ENCODE measurements around the gene NRTN. TPM values are rescaled to one million over a fixed set of nuclear protein-coding genes. Genes with fewer than 3 reads are reported as not detected.

The NRTN gene
- total RNA-seq, 1 donor from 2014 or later, result 27.5 TPM

DNA sequence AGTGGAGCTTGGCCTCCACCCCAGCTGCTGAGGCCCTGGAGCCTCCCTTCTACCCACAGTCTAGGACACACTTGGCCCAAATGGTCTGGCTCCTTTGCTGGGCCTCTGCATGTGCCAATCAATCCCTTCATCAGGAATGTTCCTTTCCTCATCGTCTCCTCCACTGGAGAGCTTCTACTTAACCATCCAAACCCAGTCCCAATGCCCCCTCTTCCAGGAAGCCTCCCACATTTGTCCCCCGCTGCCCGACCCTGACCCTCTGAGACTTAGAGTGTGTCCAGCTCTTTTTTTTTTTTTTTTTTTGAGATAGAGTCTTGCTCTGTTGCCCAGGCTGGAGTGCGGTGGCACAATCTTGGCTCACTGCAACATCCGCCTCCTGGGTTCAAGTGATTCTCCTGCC lies 16.4 kb upstream of the NRTN start:
- intact Hi-C loops (cut with DNase I), result no loop called here
- ATAC-seq, result no peak
- no peak for DNase-seq (ENCODE audit: missing footprints)

DNA sequence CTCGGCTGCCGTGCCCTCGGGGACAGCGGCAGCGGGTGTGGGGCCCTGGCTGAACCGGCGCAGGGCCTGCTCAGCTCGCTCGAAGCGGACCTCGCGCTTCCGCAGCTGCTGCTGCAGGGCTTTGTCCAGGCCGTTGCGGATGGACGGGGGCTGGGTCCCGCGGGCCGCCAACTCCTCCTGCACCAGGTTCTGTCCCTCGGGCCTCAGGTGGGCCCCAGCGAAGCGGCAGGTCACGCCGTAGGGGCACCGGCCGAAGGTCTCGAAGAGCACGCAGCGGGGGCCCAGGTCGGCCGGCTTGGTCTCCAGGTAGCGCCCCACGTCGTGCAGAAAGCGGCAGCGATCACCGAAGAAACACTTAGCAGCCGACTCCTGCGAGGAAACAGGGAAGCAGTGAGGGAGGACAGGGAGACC lies 15.5 kb upstream of the NRTN start:
- DNase-seq (ENCODE audit: missing footprints) (no peak), ATAC-seq (no peak)
- intact Hi-C loops (cut with DNase I), result no loop called here

DNA sequence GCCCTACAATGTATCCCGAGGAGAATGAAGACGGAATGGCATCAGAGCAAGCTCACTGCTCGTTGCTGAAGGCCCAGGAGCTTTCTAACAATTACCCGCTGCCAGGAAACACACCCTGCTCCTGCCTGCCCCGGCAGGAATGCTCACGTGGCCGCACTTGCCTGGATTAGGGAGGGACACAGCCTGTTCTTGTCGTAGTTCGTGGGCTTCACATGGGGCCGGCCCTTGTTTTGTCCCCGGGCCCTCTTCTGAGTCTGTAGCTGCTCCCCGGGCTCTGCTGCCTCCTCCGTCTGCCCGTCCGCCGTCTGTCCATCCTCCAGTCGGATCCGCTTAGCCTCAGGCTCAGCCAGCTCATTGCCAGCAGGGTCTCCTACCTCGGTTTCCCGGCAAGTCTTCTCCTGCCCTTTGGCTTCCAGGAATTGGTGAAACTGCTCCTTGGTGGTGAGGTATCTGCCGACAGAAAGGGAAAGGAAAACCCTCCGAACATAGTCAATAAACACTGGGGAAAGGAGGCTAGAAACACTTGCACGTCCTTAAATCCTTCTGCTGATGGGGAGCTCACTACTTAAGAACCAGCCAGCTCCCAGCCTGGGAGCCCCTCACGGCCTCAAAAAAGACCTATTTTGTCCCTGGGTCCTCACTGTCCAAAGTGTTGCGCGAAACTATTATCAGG lies 14.8 kb upstream of the NRTN start:
- DNase-seq (ENCODE audit: missing footprints), result no peak
- no peak for ATAC-seq
- intact Hi-C loops (cut with DNase I), result loop anchor here (2.0 kb wide), 1 partner anchor 109 kb away; the partner anchor contains the start of genes HSD11B1L and MICOS13

DNA sequence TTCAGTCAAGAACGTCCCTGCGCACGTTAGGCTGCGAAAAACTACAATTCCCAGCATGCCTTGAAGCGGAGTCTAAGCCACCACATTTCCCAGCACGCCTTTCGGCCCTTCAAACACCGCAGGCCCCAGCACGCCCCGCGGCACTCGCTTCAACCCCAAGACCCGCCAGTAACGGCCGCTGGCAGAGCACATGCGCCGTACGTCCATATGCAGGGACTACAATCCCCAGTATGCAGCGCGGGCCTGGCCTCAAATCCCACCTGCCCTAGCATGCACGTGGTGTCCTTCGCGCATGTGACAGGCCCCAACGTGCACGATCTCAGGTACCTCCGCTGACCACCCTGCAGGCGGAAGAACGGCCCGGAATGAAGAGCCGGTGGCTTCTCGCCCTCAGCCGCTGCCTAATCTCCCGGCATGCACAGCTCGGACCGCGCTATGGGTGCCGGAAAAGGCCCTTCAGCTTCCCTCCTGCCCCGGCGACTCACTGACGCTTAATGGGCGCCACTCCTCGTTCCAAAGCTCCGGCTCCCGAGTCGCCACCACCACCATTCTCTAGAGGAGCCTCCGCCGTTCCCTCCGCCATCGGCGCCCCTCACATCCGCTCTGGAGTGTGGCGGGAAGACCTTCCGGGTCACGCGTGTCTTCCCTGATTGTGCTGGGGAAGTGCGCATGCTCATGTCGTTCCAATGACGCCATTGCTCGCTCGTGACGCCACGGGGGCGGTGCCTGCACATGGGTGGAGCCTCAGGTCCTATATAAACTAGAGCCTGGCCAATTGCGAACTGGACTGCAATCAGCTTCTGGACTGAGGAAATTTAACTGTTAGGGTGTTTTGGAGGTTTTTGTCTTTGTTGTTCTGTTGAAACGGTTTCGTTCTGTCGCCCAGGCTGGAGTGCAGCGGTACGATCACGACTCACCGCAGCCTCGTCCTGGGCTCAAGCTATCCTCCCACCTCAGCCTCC lies 14.0 kb upstream of the NRTN start, which contains the start of gene DUS3L:
Gene DUS3L (minus strand): TSS at position 605 of the 962 bp plus-strand sequence. CDS start 22 bp downstream, at position 583.
- DNase-seq (ENCODE audit: missing footprints) (peak; percentile 98), ATAC-seq (peak; percentile 98)
- intact Hi-C loops (cut with DNase I), result loop anchor here (2.0 kb wide), 1 partner anchor 110 kb away; the partner anchor contains the start of genes HSD11B1L and MICOS13

DNA sequence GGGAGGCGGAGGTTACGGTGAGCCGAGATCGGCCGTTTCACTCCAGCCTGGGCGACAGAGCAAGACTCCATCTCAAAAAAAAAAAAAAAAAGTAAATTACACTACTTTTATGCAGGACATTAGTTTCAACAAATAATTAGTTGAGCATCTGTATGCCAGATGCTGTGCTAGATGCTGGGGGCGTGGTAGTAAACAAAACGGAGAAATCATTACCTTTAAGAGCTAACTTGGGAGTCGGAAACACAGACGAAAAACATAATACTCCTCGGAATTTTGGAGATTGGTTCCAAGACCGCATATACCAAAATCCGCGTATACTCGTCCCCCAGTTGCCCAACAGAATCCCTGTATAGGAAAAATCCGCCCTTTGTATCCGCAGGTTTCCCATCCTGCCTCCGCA lies 12.6 kb upstream of the NRTN start:
- DNase-seq (ENCODE audit: missing footprints), result no peak
- intact Hi-C loops (cut with DNase I), result no loop called here

DNA sequence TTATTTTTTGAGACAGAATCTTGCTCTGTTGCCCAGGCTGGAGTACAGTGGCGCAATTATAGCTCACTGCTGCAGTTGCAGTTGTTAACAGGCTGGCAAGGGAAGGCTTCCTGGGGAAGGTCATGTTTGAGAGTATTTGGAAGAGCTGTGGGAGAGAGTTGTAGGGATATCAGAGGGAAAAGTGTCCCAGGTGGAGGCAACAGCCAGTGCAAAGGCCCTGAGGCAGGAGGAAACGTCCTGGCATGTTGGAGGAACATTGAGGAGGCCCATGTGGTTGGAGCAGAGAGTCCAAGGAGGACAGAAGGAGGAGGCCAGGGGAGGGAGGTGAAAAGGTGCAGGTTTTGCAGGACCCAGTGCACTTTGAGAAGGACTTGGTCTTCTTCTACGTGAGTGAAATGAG lies 11.7 kb upstream of the NRTN start:
- DNase-seq (ENCODE audit: missing footprints) (no peak), ATAC-seq (no peak)
- intact Hi-C loops (cut with DNase I), result no loop called here

More for the DNA sequence above, 12.6 kb upstream of the NRTN start:
- no peak for ATAC-seq

DNA sequence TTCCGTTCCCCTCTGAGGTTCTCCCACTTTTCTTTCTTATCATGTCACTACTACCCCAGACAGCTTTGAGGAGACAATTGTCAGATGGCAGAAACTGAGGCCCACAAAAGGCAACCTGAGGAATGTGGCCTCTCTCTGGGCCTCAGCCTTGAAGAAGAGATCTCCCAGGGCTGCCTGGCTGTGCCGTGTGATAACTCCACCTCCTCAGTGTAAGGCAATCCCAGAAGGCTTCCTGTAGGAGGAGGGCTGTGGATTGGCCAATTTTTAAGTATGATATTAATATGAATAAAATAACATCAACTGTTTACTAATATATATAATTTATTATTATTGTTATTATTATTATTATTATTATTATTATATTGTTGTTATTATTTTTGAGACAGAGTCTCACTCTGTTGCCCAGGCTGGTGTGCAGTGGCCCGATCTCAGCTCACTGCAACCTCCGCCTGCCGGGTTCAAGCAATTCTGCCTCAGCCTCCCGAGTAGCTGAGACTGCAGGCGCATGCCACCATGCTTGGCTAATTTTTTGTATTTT lies 9.4 kb upstream of the NRTN start:
- ATAC-seq, result no peak
- intact Hi-C loops (cut with DNase I), result no loop called here

DNA sequence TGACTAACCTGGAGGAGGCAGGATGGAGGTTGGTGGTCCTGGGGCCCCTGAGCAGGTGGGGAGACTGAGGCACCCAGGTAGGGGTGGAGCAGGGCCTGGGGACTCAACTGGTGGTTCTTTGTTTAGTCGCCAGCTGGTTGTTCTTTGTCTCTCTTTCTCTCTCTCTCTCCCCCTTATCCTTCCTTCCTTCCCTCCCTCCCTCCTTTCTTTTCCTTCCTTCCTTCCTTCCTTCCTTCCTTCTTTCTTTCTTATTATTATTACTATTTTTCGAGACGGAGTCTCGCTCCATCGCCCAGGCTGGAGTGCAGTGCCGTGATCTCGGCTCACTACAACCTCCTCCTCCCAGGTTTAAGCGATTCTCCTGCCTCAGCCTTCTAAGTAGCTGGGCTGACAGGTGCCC lies 6.6 kb upstream of the NRTN start:
- intact Hi-C loops (cut with DNase I), result no loop called here
- ATAC-seq (no peak), DNase-seq (ENCODE audit: missing footprints) (no peak)

More for the DNA sequence above, 9.4 kb upstream of the NRTN start:
- DNase-seq (ENCODE audit: missing footprints), result no peak

DNA sequence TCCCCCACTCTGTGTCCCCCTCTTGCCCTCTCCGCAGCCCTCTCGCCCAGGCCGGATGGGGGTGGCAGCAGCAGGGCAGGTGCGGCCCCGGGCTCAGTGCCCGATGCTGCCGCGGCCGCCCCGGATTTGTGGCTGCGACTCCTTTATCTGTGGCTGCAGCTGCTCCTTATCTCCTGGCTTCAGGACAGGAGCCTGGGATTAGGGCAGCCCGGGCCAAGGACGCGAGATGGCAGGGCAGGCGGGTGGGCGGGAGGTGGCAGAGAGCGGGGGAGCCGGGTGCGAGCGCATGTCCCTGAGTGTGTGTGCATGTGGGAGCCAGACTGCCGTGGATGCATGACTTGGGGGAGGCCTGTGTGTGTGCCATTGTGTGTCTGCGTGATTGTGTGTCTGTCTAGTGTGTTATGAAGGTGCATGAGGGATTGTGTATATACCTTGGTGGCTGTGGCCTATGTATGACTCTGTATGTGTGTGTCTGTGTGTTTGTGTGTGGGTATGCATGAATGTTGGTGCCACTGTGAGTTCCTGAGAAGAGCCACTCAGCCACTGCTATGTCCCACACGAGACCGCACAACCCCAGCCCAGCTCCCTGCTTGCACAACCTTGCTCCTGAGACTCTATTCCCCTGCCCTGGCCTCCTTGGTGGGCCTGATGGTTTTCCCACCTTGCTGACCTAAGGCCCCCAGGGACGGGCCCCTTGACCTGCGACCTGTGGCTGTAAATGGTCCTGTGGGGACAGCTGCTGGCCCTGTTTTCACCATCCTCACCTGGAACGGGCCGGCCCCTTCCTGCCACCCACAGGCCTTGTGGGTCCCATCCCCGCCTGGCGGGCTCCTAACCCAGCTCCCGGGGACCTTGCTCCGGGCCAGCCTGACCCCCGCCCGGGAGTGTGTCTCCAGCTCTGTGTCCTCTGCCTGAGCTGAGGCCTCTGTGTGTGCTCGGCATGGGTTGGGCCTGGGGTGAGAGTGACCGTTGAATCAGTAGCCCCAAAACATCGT lies 5.3 kb upstream of the NRTN start:
- intact Hi-C loops (cut with DNase I), result no loop called here
- DNase-seq (ENCODE audit: missing footprints) (no peak), ATAC-seq (peak; percentile 33)

DNA sequence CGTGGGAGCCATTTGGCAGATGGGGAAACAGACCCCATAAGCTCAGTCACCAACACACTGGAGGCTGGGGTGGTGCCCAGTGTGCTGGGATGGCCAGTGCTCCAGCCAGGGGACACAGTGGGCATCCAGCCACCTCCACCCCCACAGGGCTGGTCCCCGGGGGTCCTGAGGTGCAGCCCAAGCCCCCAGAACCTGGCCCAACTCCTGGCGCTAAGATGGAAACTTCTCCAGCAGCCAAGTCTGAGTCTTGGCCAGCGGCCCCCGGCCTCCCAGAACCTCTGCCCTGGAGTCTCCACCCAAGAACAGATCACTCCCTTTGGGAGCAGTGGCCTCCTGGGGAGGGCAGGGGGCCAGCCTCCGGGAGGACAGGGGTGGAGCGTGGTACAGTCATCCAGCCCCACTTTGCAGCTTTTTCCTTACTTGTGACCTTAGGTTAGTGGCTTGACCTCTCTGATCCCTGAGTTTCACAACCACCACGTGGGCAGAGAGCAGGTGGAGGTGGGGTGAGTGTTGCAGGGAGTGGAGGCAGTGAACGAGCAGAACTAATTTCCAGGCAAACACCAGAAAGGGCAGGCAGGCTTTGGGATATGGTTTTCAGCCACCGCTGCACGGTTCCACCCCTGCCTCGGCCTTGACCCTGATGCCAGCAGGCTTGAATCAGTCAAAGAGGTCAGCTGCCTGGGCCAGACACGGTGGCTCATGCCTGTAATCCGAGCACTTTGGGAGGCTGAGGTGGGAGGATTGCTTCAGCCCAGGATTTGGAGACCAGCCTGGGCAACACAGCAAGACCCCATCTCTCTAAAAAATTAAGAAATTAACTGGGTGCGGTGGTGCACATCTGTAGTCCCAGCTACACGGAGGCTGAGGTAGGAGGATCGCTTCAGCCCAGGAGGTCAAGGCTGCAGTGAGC lies 4.3 kb upstream of the NRTN start:
- intact Hi-C loops (cut with DNase I), result no loop called here
- DNase-seq (ENCODE audit: missing footprints) (no peak), ATAC-seq (no peak)

DNA sequence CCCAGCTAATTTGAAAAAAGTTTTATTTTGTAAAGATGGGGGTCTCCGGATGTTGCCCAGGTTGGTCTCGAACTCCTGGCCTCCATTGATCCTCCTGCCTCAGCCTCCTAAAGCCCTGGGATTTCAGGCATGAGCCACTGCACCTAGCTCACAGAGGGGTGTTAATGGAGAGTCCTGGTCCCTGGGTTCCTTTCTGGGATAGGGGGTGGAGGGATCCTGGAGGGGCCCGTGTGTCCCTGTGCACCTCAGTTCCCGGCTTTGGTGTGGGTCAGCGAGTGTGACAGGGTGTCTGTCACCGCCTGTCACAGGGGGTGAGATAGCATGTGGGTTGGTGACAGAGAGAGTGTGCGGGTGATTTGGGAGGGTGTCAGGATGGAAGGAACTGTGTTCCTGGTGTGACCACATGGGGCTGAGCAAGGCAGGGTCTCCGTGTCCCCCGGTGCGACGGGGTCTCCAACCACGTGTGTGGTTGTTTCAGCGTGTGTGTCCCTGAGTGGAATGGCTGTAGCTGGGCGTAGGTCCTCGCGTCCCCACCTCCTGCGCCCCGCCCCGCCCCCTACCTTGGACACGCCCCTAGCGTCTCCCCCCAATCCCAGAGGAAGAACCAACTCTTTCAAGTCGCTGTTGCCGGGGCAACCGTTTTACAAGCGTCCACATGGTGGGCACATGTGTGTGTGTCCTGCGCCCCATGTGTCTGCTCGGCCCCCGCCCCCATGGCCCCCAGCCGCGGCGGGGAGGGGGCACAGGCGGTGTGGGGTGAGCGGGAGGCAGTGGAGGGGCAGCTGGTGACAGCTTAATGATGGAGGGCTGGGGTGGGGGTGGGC lies 2.9 kb upstream of the NRTN start:
- ATAC-seq (no peak), DNase-seq (ENCODE audit: missing footprints) (no peak)
- intact Hi-C loops (cut with DNase I), result no loop called here

DNA sequence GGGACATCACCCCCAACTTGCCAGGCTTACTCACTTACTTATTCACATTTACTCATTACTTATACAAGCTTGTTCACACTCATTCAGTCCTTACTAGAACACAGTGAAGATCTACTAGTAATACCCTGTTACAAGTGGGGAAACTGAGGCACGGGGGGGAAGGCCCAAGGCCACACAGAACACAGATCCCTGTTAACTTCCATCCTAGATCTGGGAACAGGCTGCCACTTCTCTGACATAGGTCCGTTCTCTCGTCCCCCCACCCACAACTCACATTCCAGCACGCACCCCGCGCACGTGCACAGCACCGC lies 1.5 kb upstream of the NRTN start:
- no peak for ATAC-seq
- intact Hi-C loops (cut with DNase I), result no loop called here
- no peak for DNase-seq (ENCODE audit: missing footprints)

DNA sequence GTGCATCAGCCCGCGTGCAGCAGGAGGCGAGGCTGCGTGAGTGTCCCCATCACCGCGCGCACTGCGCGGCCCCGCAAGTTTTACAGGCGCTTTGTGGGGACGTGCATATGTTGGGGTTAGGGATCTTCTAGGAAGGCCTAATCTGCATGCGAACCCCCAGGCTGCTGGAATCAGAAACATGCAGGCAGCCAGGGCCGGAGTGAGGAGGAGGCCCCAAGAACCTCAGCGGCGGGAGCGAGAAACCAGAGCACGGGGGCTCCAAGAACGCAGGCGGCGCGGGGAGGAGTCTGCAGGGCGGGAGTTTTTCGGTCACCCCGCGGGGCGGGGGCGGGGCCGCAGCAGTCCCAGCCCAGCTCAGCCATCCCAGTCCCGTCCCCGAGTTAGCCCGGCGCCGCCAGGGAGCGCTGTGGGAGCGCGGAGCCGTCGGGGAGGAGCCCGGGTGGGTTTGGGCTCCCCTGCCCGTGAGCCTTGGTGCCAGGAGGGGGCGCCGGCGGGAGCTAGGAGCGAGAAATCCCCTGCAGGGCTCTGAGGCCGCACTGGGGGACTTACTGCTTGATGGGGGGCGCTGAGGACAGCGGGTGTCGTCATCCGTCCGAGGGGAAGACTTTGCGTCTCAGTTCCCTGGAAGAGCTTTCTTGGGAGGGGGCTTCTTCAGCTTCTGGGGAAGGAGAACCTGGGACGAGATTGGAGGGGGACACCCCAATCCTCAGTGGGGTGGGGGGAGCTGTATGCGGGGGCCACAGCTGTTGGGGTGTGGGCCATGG lies 933 bp upstream of the NRTN start:
- intact Hi-C loops (cut with DNase I), result loop anchor here (1.0 to 2.0 kb wide), 2 partner anchors 23 to 88 kb away; no protein-coding TSS in a partner anchor
- DNase-seq (ENCODE audit: missing footprints) (peak; percentile 92), ATAC-seq (peak; percentile 87)

DNA sequence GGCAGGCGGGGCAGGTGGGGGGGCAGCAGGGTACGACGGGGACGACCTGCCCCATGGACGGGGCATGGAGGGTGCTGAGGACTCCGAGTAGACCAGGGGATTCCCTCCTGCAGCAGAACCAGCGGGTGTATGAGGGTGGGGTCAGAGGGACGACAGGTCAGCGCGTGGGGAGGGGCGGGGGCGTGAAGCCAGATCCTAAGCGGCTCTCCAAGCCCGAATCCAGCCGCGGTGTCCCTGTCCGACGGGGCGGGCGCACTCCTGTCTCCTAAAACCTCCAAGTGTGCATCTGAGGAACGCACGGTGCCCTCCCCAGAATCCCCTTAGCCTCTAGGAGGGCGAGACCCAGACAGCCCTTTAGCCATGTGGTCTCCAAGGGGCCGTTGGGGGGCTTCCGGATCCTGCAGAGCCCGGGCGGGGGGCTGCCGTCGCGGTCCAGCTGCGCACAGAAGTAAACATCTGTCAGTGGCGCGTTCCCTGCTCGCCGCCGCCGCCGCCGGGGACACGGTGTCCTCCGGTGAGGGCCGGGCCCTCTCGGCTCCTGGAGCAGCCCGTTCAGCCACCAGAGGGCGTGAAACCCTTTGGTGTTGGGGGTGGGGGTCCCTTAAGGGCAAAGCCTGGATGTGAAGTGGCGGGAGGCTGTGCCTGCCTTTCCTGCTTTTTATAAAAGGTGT lies 730 bp downstream of the NRTN start:
- intact Hi-C loops (cut with DNase I), result loop anchor here (1.0 to 2.0 kb wide), 2 partner anchors 21 to 217 kb away; no protein-coding TSS in a partner anchor
- DNase-seq (ENCODE audit: missing footprints), result no peak
- peak; percentile 64 for ATAC-seq

DNA sequence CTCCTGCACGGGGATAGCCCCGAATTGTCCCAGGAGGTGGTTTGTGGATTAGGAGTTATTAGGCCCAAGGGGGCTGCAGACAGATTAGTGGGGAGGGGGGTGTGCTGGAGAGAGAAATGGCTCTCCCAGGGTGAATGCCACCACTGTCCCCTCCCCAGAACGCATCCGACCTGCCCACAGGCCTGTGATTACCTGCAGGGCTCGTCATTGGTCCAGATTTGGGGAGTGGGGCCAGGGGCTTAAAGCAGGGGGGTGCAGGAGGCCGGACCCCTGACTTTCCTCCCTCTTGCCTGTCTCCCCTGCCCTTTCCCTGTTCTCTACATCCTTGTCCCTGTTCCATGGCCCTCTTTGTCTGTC lies 1.2 kb downstream of the NRTN start:
- DNase-seq (ENCODE audit: missing footprints) (no peak), ATAC-seq (no peak)
- intact Hi-C loops (cut with DNase I), result loop anchor here (1.0 kb wide), 1 partner anchor 216 kb away; no protein-coding TSS in a partner anchor
